Activated CD8-positive, alpha-beta memory T cell treated with anti-CD3 and anti-CD28 coated beads for 4 hours (primary cell): ENCODE results near the gene PPP1R15B.
A peak's percentile ranks its signal among the peaks of the same experiment; 100 is the strongest.

Experiments used
- DNase-seq, 2 donors: peaks; one replicate each; pipeline ENCODE4 v3.0.0-alpha.2; 2020; ENCODE audit warnings: low read depth in 2 of 2

PPP1R15B gene

DNA sequence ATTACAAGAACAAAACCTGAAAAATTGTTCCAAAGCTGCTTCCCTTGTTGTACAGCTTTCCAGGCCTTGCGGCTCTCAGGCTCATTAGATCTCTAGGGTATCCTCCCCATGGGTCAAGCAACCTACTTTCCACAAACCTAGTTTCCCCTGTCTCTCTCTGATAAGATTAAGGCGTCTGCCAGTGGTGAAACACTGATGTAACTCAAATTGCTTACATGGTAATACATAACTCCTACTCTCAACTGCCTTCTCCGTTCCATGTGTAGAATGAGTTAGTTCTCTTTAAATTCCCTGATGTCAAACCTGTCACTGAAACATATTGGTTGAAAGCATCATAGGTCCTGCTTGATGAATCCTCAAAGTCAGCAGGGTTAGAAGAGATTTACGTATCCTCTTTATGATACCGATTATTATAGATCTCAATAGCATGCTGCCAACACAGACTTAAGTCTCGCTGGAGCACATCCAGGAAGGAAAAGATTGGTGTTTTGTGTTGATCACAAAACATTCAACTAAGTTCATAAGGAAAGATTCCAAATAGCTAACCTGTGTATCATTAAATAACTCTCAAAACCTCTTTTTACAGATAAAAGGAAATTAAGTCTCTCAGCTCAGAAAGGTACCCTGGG lies 10.6 kb downstream of the PPP1R15B start:
- DNase-seq = no peak

DNA sequence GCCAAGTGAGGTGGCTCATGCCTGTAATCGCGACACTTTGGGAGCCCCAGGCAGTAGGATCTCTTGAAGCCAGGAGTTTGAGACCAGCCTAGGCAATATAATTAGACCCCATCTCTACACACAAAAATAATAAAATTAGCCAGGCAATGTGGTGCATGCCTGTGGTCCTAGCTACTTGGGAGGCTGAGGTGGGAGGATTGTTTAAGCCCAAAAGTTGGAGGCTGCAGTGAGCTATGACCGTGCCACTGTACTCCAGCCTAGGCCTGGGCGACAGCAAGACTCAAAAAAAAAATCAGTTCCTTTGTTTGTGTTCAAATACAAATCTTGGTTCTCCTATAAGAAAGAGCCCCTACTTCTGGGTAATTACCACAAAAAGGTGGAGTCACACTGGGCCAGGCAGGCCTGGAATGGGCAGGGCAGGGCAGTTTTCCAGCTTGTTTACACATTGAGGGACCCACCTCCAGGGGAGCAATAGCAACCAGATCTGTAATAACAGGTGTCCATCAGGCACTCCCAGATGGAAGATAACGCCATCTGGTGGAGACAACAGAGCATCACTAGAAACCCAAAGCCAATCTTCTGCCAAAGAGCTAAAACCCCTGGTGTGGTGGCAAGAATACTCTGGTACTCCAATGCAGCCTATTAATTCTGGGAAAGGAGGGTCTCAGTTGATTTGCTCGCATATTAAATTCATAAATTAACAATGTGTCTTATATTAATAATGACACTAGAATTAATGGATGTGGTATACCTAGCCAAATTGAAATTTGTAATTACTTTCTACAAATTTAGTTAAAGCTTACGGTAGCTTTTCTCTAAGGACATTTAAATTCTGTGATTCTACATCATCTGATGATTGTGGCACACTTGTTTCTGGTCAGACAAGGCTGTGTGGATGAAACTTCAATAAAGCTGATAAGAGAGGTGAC lies 13.2 kb downstream of the PPP1R15B start:
- peak in 1 of 2 donors; percentile 25 for DNase-seq

DNA sequence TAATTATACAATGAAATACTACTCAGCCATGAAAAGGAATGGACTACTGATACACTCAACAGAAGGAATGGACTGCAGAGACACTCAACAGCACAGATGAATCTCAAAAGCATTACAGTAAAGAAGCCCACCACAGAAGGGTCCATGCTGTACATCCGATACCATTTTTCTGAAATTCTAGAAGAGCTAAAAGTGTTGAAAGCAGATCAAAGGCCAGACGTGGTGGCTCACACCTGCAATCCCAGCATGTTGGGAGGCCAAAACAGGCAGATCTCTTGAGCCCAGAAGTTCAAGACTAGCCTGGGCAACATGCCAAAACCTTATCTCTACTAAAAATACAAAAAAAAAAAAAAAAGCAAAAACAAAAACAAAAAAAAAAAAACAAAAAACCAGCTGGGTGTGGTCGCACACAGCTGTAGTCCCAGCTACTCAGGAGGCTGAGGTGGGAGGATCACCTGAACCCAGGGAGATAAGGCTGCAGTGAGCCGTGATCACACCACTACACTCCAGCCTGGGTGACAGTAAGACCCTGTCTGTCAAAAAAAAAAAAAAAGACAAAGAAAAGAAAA lies 15.5 kb downstream of the PPP1R15B start:
- DNase-seq = no peak

GRCh38 chr1:204391629-204392028 lies 20.0 kb downstream of the PPP1R15B start:
- no peak for DNase-seq

DNA sequence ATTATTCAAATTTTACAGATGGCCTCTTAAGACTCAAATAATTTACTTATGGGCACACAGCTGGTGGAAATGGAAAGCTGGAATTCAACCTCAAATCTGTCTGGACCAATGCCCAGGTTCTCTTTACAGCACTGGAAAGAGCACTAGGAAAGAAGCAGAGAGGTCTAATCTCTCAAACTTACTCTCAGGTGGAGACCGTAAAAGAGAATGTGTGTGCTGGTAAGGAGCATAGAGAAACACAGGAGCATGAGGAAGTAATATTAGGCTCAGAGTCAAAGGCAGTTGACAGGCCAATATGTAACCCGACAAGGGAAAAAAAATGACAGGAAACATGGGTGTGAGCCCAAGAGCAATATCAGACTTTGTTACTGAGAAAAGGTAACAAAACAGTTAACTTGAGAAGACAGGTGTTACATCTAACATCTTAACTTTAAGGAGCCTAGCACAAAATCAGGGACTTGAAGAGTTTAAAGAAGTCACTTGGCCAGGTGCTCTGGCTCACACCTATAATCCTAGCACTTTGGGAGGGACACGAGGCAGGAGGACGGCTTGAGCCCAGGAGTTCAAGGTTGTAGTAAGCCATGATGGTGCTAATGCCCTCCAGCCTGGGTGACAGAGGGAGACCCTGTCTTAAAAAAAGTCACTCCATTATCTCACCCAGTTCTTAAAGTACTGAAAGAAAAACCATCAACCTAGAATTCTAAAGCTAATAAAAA lies 20.7 kb downstream of the PPP1R15B start:
- DNase-seq = no peak

GRCh38 chr1:204385727-204386126 lies 25.9 kb downstream of the PPP1R15B start:
- DNase-seq = no peak

- DNase-seq = no peak
Observed at GRCh38 chr1:204384636-204385352, 26.8 kb downstream of the PPP1R15B start.

DNA sequence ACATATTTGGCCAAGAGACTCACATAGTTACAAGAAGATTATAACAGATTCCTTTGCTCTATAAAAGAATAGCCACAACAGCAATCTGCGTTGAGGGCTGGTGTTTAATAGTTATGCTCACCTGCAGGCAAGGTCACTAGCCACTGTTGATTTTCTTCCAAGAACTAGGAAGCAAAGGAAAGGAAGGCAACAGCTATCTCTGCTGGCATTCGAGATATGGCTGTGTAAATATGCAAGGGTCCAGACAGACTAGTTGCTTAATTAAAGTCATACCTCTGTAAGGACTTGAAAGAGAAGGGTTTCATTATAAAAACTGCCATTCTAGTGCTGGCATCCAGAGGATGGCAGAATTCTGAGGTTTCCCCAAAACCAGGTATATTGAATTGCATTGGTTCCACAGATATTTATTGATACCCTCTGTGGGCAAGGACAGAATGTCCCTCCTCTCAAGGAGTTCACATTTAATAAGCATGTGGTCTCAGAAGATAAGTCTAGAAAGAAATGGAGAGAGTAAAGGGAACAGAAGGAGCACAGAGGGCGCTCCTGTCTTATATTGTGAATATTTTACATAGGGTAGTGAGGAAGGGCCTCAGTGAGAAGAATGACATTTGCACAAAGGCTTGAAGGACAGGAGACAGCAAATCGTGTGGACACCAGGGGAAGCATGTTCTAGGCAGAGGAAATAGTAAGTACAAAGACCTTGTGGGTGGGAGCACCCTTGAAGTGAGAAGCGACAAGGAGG lies 28.3 kb downstream of the PPP1R15B start:
- no peak for DNase-seq

- no peak for DNase-seq
Observed at GRCh38 chr1:204382714-204383083, 28.9 kb downstream of the PPP1R15B start.

DNA sequence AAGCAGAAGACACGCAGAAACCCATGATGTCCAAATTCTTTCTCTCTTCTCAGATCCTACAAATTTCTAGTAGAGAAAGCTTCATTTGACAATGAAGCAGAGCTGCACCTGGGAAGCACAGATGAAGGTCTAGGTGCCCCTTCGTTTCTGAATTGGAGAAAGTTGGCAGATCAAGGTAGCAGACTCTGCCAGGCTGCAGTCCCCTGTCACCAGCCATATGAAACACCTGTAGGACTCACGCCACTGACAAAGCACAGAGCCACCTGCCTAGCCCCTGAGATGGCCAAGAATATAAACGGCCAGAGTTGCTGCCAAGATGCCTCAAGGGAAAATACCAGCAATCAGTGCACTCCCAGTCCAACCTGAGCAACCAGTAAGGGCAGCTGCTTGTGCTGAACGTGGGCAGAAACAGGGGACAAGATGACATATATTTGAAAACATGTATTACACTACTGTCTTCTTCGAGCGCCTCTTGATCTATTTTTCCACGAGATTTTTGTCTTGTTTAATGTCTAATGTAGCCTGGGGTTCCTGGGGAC lies 31.3 kb downstream of the PPP1R15B start:
- no peak for DNase-seq

DNA sequence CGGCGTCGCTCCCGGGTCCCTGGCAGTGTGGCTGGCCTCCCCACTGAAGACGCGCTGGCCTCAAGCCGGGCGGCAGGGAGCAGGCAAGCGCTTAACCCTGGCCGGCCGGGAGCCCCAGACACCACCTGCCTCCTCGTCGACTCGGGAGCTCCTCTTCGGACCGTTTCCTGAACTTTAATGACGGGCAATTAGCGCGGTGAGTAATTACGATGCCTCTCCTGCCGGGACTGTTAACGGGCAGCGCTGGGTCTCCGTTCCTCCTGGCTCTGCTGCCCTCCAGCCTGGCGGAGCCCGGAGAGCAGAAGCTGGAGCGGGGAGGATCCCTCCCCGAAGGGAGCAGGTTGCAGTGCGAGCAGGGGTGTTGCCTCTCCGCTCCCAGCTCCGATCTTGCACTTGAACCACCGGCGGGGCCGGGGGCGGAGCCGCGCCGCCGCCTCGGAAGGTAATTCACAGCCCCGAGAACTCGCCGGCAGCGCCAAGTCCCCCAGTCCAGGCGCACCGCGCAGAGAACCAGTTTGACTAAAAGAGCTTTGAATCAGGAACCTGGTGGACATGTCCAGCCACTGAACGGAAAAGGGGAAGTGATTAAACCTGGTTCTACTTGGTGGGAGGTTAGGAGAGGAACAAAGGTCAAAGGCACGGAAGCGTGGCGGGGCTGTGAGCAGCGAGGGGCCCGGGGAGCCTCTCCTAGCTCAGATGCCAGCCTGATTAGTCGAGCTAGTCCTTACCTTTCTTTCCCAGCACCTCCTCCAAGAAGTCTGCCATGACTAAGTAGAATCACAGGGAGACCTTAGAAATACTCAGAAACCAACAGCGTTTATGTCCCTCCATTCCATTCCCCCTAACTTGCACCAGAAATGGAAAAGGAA lies 33.6 kb downstream of the PPP1R15B start:
- DNase-seq = peak in 1 of 2 donors; percentile 10

DNA sequence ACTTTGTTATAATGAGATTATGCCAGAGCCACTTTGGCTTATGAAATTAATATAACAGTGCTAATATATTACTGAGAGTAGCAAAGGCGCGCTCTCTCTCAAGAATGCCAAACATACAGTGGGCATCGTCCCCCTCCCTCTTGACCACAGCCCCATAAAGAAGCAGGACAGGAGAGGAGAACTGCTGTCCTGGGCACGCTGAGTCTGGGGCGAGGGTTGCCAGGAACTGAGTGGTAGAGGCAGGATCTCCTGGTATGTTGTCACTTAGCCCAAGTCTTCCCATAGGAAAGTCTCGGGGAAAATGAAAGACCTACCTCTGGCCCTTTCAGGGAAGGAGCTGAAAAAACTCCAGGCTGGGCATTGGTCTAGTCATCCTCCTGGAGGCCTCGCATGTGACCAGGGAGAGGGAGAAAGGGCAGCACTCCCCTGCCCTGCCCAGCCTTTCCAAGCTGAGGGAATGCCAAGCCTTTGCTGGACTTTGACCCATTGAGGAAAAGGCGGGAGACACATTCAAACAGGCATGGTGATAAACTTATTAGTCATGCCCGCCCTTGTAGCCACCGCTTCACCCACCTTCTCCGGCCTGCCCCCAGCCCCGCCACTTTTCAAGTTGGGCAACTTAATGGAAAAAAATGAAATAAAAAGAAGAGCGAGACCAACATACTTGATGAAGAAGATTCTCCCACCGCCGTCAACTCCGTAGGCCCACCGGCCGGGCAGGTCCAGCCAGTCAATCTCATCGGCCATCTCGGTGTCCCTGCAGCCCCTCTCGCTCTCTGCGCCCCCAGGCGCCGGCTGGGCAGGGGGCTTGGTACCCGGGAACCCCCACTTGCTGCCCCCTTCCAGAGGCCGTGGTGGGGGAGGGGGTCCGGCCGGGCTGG lies 34.5 kb downstream of the PPP1R15B start:
- DNase-seq = no peak

DNA sequence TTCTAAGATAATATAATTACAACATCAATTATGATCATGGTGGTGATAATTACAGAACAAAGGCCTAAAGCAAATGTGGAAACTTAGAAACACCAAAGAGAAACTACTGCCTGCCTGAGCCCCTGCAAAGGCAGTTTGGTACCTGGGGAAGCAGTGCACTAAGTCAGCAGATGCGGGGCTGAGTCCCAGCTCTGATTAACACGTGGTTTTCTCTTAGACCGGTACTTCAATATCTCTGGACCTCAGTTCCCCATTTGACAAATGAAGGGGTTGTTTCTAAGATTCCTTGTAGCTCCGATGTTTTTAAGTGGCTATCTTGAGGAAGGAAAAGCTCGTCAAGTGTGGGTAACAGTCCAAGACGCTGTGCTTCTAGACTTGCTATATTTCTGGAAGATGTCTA lies 35.2 kb downstream of the PPP1R15B start:
- DNase-seq = no peak

DNA sequence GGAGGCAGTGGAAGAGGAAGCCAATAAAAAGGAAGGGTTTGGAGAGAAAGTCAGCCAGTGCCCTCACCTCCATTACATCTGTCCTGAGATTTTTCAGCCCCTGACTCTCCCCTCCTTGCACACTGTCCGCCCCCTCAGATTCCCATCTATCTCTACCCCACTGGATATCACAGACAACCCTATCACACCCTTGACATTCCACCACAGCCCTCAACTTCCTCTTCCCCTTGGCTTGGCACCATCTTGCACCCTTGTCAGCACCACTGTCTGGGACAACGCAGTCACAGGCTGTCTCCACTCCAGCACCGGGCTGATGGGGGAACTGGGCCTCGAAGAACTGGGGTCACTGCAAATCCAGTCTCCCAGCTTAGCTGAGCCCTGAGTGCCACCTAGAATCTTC lies 37.7 kb downstream of the PPP1R15B start:
- no peak for DNase-seq

- DNase-seq = no peak
Observed at GRCh38 chr1:204370176-204370575, 41.4 kb downstream of the PPP1R15B start.

- no peak for DNase-seq
Observed at GRCh38 chr1:204368996-204369726, 42.5 kb downstream of the PPP1R15B start.

DNA sequence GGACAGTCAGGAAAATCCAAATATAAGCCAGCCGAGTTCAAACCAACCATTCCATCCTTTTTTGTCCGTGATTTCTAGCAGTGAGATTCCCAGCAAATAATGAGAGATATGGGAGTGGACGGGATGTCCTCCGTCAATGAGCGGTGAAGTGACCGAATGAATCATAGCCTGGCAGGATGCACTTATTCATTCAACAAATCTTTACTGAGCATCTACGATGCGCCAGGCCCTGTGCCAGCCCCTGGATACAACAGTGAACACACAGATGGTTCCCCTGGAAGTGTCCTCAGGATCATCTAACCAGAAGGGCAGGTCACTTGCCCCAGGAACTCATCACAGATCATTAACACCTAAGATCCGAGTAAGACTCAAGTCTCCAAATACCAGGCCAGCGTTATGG lies 43.7 kb downstream of the PPP1R15B start:
- DNase-seq = no peak
